SK-N-MC (cell line): Measurements from ENCODE around the gene PCDHGB1.

Source experiments
- EZH2 ChIP-seq: fragments of 200-600 bp; sonication (generic); IDR thresholded peaks from one replicate; pipeline ENCODE4 v1.6.1; 2017; ENCODE audit warnings: antibody characterized with exemption
- POLR2AphosphoS5 ChIP-seq: IDR thresholded peaks from 2 replicates; pipeline ENCODE4 v1.6.1; 2012; ENCODE audit warnings: mild to moderate bottlenecking, low read depth, low read length, borderline replicate concordance

DNA sequence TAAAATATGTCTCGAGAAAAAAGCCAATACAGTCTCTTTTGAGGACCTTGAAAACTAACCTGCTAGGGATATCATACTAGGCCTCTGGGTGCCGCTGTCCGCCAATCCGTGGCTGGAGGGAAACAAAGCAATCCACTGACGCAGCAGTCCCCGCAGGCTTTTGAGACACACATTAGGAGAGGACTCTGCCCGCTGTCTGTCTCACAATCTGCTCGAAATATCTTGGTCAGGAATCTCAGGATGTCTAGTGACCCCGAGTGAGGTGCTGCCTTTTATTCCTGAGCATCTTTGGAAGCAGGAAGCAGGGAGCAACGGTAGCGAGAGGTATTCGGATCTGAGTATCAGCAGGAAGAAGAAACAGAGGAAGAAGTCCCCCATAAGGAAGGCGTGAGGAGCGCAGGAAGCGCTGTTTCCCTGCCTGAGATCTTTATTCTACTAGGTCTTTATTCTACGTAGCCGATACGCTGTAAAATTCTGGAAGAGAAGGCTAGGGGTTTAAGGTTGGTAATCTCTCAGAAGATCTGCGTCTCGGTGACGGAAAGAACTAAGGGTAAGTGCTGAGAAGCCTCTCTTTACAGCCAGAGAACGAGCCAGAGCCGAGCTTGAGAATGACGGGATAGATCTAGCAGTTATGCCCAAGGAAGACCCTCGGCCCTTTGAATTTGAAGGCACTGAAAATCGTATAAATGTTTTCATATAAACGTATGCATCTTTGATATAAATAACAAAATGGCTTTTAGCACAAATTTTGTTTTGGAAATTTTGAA is 23.6 kb upstream of the PCDHGB1 start:
- TF ChIP-seq POLR2AphosphoS5 = no peak
- no peak for TF ChIP-seq EZH2
